Upper lobe of right lung (tissue), 1 donor: Measurements from ENCODE around the gene GRIN3A. TPM values are rescaled to one million over a fixed set of nuclear protein-coding genes. Genes with fewer than 3 reads are reported as not detected.

Source experiments
- ATAC-seq: fragments of 200-7000 bp; cut with Tn5 transposase; one replicate; pipeline ENCODE4 v1.9.1; 2020; ENCODE audit warnings: mild to moderate bottlenecking, moderate library complexity
- DNase-seq: peaks from one replicate; pipeline ENCODE4 v3.0.0-alpha.2; 2020
- H3K27ac ChIP-seq: fragments of 200-600 bp; one replicate; pipeline ENCODE4 v1.8.0; 2022
- H3K27me3 ChIP-seq: fragments of 200-600 bp; one replicate; pipeline ENCODE4 v1.8.0; 2022; ENCODE audit warnings: mild to moderate bottlenecking
- H3K36me3 ChIP-seq: fragments of 200-600 bp; one replicate; pipeline ENCODE4 v1.8.0; 2022
- H3K4me1 ChIP-seq: fragments of 200-600 bp; one replicate; pipeline ENCODE4 v1.8.0; 2022
- H3K4me3 ChIP-seq: fragments of 200-600 bp; one replicate; pipeline ENCODE4 v1.8.0; 2022; ENCODE audit warnings: mild to moderate bottlenecking
- H3K9me3 ChIP-seq: fragments of 200-600 bp; one replicate; pipeline ENCODE4 v1.8.0; 2022
- intact Hi-C: fragments of 100-400 bp; cut with DNase I; formaldehyde crosslinking; loops from one replicate; pipeline ENCODE4 v1.11.0; 2022
- total RNA-seq: library from RNA; stranded (reverse); fragmentation: NEBNext Ultra II Directional; extraction: Animal tissue kit (Norgen Biotek cat#: 25700); gene quantifications from one replicate; pipeline ENCODE4 v1.2.1, GENCODE V29; 2021
- TF ChIP-seq, protein P1 (sequence below): fragments of 200-600 bp; IDR thresholded peaks from one replicate; pipeline ENCODE4 v1.8.0; 2022; ENCODE audit warnings: antibody characterized with exemption
- donor health status: DM: no; HTN: yes; CAD: no; lungs with severe emphysema.

Gene GRIN3A
- total RNA-seq, 1 donor from 2014 or later, result 0.06 TPM

DNA sequence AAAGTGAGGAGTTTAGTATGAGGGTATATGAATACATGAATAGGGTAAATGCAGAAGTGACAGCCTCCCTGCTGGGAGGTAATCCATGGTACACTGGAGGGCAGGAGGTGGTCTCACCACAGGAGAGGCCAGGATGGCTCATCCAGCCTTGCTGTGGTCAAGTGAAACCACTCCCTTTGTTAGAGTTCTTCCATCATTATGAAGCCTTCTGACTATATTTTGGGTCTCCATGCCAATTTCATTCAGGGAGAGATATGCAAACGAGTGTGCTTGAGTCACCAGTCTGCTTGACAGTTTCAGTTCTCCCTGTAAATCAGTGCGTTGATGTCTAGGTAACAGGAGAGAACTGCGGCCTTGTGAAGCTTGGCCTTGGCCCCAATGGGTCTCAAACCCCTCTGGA lies 160.1 kb downstream of the GRIN3A start:
- H3K36me3 ChIP-seq, result no peaks in the 10 kb centered on the region
- DNase-seq (no peak), ATAC-seq (no peak)
- H3K27me3 ChIP-seq, result no peaks in the 10 kb centered on the region
- no peak overlapping the region for H3K4me3 ChIP-seq
- no peak overlapping the region for H3K27ac ChIP-seq
- H3K9me3 ChIP-seq, result no peaks in the 10 kb centered on the region
- intact Hi-C loops, result no loop called here
- H3K4me1 ChIP-seq, result no peaks in the 10 kb centered on the region
- TF ChIP-seq, protein P1, sequence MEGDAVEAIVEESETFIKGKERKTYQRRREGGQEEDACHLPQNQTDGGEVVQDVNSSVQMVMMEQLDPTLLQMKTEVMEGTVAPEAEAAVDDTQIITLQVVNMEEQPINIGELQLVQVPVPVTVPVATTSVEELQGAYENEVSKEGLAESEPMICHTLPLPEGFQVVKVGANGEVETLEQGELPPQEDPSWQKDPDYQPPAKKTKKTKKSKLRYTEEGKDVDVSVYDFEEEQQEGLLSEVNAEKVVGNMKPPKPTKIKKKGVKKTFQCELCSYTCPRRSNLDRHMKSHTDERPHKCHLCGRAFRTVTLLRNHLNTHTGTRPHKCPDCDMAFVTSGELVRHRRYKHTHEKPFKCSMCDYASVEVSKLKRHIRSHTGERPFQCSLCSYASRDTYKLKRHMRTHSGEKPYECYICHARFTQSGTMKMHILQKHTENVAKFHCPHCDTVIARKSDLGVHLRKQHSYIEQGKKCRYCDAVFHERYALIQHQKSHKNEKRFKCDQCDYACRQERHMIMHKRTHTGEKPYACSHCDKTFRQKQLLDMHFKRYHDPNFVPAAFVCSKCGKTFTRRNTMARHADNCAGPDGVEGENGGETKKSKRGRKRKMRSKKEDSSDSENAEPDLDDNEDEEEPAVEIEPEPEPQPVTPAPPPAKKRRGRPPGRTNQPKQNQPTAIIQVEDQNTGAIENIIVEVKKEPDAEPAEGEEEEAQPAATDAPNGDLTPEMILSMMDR, result no peak

DNA sequence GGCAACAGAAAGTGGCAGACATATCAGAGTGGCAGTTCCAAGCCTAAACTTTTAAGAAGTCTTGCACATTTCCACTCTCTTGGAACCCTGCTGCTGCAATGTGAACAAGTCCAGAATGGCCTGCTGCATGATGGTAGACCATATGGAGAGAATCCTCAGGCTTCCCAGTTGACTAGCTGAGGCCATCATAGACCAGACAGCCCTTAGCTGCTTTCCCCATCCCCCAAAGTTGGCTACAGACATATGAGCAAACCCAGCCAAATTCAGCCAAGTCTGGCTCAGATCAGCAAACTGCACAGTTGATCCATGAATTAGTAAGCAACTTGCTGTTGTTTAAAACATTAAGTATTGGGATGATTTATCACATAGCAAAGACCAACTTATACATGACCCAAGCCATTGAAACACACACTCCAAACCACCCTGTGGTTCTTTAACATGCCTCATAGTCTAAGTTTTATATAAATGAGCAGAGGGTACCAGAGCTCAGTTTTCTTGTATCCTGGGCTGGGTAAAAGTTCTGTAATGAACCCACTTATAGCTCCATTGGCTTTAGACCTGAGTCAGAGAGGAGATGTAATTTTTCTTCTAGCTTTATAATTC lies 163.6 kb downstream of the GRIN3A start:
- ATAC-seq, result no peak
- TF ChIP-seq, protein P1, result no peak
- no peak for DNase-seq
- H3K36me3 ChIP-seq, result peaks cover 7% of the 10 kb centered on the region
- no peaks in the 10 kb centered on the region for H3K9me3 ChIP-seq
- no peaks in the 10 kb centered on the region for H3K4me1 ChIP-seq
- H3K4me3 ChIP-seq, result no peak overlapping the region
- no peak overlapping the region for H3K27ac ChIP-seq
- H3K27me3 ChIP-seq, result no peaks in the 10 kb centered on the region
- intact Hi-C loops, result no loop called here

DNA sequence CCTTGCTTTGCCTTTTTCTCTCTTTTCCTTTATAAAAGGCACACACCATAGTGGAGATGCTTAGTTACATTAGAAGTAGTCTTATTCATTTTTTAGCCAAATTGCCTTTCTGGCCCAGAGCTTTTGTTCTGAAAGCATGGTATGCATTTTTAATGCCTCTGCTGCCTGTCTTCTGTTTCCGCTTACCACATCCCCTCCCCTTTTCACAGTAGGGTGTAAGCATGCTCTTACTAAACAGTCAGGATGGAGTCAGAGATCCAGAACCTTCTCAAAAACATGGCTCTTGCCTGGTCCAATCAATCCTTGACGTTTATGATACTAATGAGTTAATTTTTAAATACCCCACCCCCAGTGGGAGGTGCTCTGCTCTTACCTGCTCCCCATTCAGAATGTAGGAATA lies 166.1 kb downstream of the GRIN3A start:
- TF ChIP-seq, protein P1, result no peak
- no peak for ATAC-seq
- no peak for DNase-seq
- no peak overlapping the region for H3K4me3 ChIP-seq
- H3K36me3 ChIP-seq, result peaks cover 20% of the 10 kb centered on the region
- no peak overlapping the region for H3K27ac ChIP-seq
- no peaks in the 10 kb centered on the region for H3K27me3 ChIP-seq
- intact Hi-C loops, result no loop called here
- no peaks in the 10 kb centered on the region for H3K9me3 ChIP-seq
- H3K4me1 ChIP-seq, result no peaks in the 10 kb centered on the region

DNA sequence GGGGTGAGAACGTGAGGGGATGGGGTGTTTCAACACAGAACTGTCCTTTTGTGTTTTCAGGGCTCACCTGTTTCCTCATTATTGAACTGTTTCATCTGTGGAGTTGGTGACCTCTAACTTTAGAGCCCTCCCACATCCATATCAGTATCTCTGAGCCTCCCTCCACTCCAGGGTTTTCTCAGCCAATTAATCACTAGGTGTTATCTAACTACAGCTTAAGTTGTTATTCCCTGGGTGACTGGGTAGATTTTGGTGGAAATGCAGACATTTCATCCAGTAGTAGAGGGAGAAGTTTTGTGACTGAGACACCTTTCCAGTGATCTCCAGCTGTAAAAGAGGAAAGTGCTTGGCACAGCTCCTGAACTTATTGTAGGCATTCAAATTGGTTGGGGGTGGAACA lies 167.3 kb downstream of the GRIN3A start:
- H3K27me3 ChIP-seq, result no peaks in the 10 kb centered on the region
- no peak for DNase-seq
- H3K36me3 ChIP-seq, result peaks cover 29% of the 10 kb centered on the region
- no peak overlapping the region for H3K4me3 ChIP-seq
- no peaks in the 10 kb centered on the region for H3K9me3 ChIP-seq
- H3K4me1 ChIP-seq, result no peaks in the 10 kb centered on the region
- no peak overlapping the region for H3K27ac ChIP-seq
- intact Hi-C loops, result no loop called here
- ATAC-seq, result no peak
- TF ChIP-seq, protein P1, result no peak

DNA sequence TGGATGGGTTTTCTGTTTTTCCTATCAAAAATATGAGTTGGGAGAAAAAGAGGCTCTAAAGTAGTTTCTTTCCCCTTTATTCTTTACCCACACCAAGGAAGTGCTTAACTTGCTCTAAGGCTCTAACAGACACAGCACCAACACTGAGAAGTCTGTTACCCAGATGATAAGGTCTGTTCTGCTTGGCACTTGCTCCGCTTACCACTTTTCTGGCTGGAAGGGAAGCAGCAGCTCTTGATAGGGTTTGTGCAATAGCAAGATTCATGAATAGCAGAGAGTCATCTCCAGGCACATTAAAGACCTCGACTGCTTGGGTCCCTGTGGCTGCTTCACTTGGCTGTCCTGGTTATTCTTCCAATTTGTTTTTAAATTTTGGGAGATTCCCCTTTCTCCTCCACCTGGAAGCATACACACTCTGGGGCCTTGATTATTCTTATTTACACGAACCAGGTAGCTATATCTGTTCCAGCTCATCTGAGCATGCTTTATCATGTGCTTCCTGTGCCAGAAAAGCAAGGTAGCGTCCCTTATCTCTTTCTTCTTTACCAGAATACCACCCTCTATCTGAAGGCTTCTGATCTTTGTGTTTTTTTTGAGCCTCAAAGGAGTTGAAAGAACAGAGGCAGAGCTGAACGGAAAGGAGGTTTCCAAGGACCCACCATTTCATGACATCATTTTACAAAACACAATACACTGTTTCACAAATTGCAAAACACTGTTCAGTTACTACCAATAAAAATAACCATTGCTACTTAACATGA lies 168.5 kb downstream of the GRIN3A start:
- H3K4me3 ChIP-seq, result no peak overlapping the region
- TF ChIP-seq, protein P1, result no peak
- DNase-seq, result no peak
- intact Hi-C loops, result no loop called here
- H3K36me3 ChIP-seq, result peaks cover 41% of the 10 kb centered on the region
- ATAC-seq, result no peak
- H3K27me3 ChIP-seq, result no peaks in the 10 kb centered on the region
- no peaks in the 10 kb centered on the region for H3K9me3 ChIP-seq
- H3K4me1 ChIP-seq, result no peaks in the 10 kb centered on the region
- H3K27ac ChIP-seq, result no peak overlapping the region
